ENCODE data around the gene SLC5A4. TPM values are rescaled to one million over a fixed set of nuclear protein-coding genes. Genes with fewer than 3 reads are reported as not detected.

Gene SLC5A4
- total RNA-seq, 1 experiment from 2014 or later, result not detected

DNA sequence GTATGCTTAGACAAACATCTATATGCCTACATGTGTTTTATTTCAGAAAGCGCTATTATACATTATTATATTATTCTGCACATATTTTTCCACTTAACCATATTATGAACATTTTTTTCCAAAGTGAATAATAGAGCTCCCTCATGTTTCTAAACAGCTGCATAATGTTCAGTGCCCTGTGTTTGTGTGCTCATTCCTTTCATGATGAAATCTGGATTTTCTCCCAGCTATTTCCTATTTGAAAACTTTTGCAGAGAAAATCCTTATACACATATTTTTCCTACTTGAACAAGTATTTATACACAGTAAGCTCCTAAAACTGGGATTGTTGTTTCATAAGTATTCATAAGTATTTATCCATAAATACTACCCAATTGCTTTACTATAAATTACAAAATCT is 32.2 kb downstream of the SLC5A4 start:
- no peak for ATAC-seq
- no peaks in the 10 kb centered on the region for H3K79me2 ChIP-seq (ENCODE audit: low read length)
- no peak overlapping the region for H3K27ac ChIP-seq (ENCODE audit: low read length)
- H3F3A ChIP-seq (ENCODE audit: low read length, unreplicated experiment), result no peaks in the 10 kb centered on the region
- POLR2A ChIA-PET (ENCODE audit: unreplicated experiment), result no interaction called here
- no peaks in the 10 kb centered on the region for H3K9me2 ChIP-seq (replicated peaks; ENCODE audit: low read length)
- TF ChIP-seq CTCF (conservative IDR thresholded peaks at IDR 0.05; ENCODE audit: low read depth, low read length), result no peak
- TF ChIP-seq EZH2 (IDR thresholded peaks at IDR 0.05; ENCODE audit: low read length, unreplicated experiment), result no peak
- TF ChIP-seq EZH2phosphoT487 (IDR thresholded peaks at IDR 0.05; ENCODE audit: borderline replicate concordance, low read length), result no peak
- no peak overlapping the region for H3K9ac ChIP-seq (ENCODE audit: low read length)
- intact Hi-C loops (cut with micrococcal nuclease), result no loop called here
- H3K4me3 ChIP-seq (ENCODE audit: low read length), result no peak overlapping the region
- H3K9me3 ChIP-seq (ENCODE audit: low read length), result no peaks in the 10 kb centered on the region
- no peaks in the 10 kb centered on the region for H4K20me1 ChIP-seq (ENCODE audit: low read length)
- no peak for DNase-seq
- no peaks in the 10 kb centered on the region for H3K4me1 ChIP-seq (ENCODE audit: insufficient read depth, low read length)
- BruUV-seq (replicated peaks), result no TSS peak
- H3K27me3 ChIP-seq (ENCODE audit: low read length), result peaks cover 55% of the 10 kb centered on the region
- H2AFZ ChIP-seq (ENCODE audit: low read length), result no peak overlapping the region
- H3K4me2 ChIP-seq (ENCODE audit: low read length), result no peak overlapping the region
- no peaks in the 10 kb centered on the region for H3K36me3 ChIP-seq (ENCODE audit: low read depth, low read length)
- CTCF ChIA-PET, result no interaction called here

DNA sequence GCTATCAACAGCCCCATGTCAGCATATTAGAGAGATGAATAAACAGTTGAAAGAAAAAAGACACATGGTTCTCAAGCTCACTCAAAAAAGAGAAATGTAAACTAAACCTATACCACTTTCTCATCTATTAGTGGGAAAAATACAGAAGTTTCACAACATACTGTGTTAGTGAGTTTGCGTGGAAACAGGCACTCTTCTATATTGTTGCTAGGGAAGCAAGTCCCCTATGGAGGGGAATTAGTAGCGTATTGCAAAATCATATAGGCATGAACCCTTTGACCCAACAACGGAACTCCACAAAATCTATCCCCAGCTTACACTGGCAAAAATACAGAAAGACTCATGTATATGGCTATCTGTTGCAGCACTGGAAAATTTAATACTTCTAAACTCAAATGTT is 36.1 kb downstream of the SLC5A4 start:
- H3K4me3 ChIP-seq (ENCODE audit: low read length), result no peak overlapping the region
- H3K9ac ChIP-seq (ENCODE audit: low read length), result no peak overlapping the region
- BruUV-seq (replicated peaks), result no TSS peak
- H3K27ac ChIP-seq (ENCODE audit: low read length), result no peak overlapping the region
- DNase-seq (no peak), ATAC-seq (no peak)
- H3K36me3 ChIP-seq (ENCODE audit: low read depth, low read length), result no peaks in the 10 kb centered on the region
- CTCF ChIA-PET, result no interaction called here
- H3F3A ChIP-seq (ENCODE audit: low read length, unreplicated experiment), result no peaks in the 10 kb centered on the region
- no peak overlapping the region for H3K4me2 ChIP-seq (ENCODE audit: low read length)
- intact Hi-C loops (cut with micrococcal nuclease), result no loop called here
- TF ChIP-seq CTCF (conservative IDR thresholded peaks at IDR 0.05; ENCODE audit: low read depth, low read length) (no peak), EZH2 (IDR thresholded peaks at IDR 0.05; ENCODE audit: low read length, unreplicated experiment) (no peak), EZH2phosphoT487 (IDR thresholded peaks at IDR 0.05; ENCODE audit: borderline replicate concordance, low read length) (no peak)
- H3K9me3 ChIP-seq (ENCODE audit: low read length), result no peaks in the 10 kb centered on the region
- POLR2A ChIA-PET (ENCODE audit: unreplicated experiment), result no interaction called here
- H3K9me2 ChIP-seq (replicated peaks; ENCODE audit: low read length), result no peaks in the 10 kb centered on the region
- H3K79me2 ChIP-seq (ENCODE audit: low read length), result no peaks in the 10 kb centered on the region
- no peaks in the 10 kb centered on the region for H3K4me1 ChIP-seq (ENCODE audit: insufficient read depth, low read length)
- no peak overlapping the region for H2AFZ ChIP-seq (ENCODE audit: low read length)
- H3K27me3 ChIP-seq (ENCODE audit: low read length), result peaks cover 25% of the 10 kb centered on the region
- no peaks in the 10 kb centered on the region for H4K20me1 ChIP-seq (ENCODE audit: low read length)

DNA sequence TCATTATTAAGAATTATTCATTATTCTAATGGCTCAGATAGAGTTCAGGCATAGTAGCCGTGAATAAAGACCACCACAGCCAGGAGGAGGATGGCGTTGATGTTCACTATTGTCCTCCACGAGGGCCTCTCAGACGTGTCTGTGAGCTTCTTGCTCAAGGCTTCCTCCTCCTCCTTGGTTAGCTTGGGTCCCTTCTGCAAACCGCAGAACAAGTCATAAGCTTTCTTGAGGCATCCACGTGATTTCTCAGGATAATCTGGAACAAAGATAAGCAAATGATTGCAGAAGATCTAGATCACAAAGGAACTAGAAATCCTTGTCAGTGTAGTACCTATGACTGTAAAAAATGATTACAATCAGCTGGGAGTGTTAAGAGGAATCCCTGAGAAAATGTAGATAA is 36.7 kb downstream of the SLC5A4 start:
- H3K9me3 ChIP-seq (ENCODE audit: low read length), result no peaks in the 10 kb centered on the region
- H3K36me3 ChIP-seq (ENCODE audit: low read depth, low read length), result no peaks in the 10 kb centered on the region
- H4K20me1 ChIP-seq (ENCODE audit: low read length), result no peaks in the 10 kb centered on the region
- H3K4me3 ChIP-seq (ENCODE audit: low read length), result no peak overlapping the region
- no peak for TF ChIP-seq EZH2 (IDR thresholded peaks at IDR 0.05; ENCODE audit: low read length, unreplicated experiment)
- no peak for TF ChIP-seq CTCF (conservative IDR thresholded peaks at IDR 0.05; ENCODE audit: low read depth, low read length)
- TF ChIP-seq EZH2phosphoT487 (IDR thresholded peaks at IDR 0.05; ENCODE audit: borderline replicate concordance, low read length), result no peak
- BruUV-seq (replicated peaks), result no TSS peak
- H3K79me2 ChIP-seq (ENCODE audit: low read length), result no peaks in the 10 kb centered on the region
- H3F3A ChIP-seq (ENCODE audit: low read length, unreplicated experiment), result no peaks in the 10 kb centered on the region
- no peak overlapping the region for H3K4me2 ChIP-seq (ENCODE audit: low read length)
- no peak overlapping the region for H2AFZ ChIP-seq (ENCODE audit: low read length)
- ChIA-PET POLR2A (ENCODE audit: unreplicated experiment) (no interaction called here), CTCF (interaction anchor here (0.7 kb wide), 1 partner anchor 517 kb away, joined by 10 read pairs; no protein-coding TSS in a partner anchor)
- H3K4me1 ChIP-seq (ENCODE audit: insufficient read depth, low read length), result no peaks in the 10 kb centered on the region
- intact Hi-C loops (cut with micrococcal nuclease), result no loop called here
- ATAC-seq, result no peak
- no peaks in the 10 kb centered on the region for H3K9me2 ChIP-seq (replicated peaks; ENCODE audit: low read length)
- no peak overlapping the region for H3K9ac ChIP-seq (ENCODE audit: low read length)
- no peak overlapping the region for H3K27ac ChIP-seq (ENCODE audit: low read length)
- H3K27me3 ChIP-seq (ENCODE audit: low read length), result peaks cover 23% of the 10 kb centered on the region
- no peak for DNase-seq

Data from PC-3 (cell line).